Purkinje cell (primary cell): Measurements from ENCODE around the gene CISD1. TPM values are rescaled to one million over a fixed set of nuclear protein-coding genes. Genes with fewer than 3 reads are reported as not detected.

ENCODE experiments used
- polyA plus RNA-seq: library from polyadenylated mRNA; unstranded; fragments of >200 nt; fragmentation: Nextera tagmentation; gene quantifications from 2 replicates; pipeline ENCODE4 v1.2.1, GENCODE V29; 2014

CISD1 gene
- polyA plus RNA-seq: 730 and 889 TPM in 2 replicates

DNA sequence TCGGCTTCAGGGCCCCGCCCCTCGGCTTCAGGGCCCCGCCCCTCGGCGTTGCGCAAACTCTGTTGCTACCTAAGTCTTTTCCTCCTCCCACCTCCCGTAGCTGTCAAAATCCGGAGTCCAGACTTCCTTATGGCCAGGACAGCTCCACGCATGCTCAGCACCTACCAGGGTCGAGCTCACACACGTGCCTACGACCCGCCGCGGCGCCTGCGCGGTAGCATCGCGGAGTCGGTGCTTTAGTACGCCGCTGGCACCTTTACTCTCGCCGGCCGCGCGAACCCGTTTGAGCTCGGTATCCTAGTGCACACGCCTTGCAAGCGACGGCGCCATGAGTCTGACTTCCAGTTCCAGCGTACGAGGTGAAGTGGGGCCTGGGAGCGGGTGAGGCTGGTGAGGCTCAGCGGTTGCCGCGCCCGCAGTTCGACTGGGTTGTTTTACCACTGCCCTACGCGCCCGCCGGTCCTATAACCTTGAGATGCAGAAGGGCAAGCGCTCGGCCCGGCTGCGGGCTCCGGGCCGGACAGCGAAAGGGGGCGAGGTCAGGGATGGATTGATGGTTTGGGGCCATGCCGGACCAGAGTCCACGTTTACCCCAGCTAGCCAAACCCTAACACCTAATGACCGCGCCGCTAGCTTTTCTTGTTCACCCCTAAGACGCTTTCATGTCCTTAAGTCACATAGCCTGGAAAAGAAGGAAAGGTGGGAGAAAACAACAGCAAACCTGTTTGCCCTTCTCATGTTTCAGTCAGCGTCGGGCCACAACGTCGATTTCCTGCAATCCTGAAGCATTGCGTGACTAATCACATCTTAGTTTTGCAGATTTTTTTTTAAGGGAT is at the start of gene CISD1:
Gene CISD1, plus strand, starts transcription at position 217 of the 836 bp plus-strand sequence. Its CDS starts 112 bp downstream, at position 329.

DNA sequence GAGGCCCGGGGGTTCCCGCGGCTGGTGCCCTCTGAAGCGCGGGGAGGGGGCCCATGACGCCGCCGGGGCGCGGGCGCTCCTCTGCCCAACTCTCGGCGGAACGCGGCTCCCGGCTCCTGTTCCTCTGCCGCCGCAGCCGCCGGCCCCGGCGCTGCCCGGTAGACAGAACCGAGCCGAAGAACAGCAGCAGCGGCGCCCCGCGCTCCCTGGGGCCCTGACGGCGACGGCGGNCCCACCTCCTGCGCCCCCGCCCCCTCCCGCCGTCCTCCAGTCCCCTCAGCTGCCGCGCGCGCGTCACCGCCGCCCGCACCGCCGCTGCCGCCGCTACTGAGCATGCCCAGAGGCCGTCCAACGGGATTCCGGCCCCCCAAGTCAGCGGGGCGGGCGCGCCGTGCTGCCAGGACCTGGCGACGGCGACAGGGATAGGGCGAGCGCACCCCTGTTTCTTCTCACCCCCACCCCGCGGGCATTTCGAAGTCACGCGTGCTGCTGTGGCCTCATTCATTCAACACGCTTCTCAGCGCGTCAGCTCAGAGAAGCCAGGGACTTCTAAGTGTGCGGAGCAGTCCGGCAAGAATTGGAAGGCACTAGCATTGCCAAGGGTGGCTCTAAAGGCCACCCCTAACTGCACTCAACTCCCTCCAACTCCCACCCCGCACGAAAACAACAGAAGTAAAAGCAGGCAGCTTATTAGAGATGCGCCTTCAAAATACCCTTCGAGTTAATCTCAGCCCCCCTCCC is 1.1 kb upstream of the CISD1 start, which contains the start of gene IPMK:
Gene IPMK, minus strand, starts transcription at position 182 of the 741 bp plus-strand sequence. CDS start 283 bp downstream, outside the sequence.

DNA sequence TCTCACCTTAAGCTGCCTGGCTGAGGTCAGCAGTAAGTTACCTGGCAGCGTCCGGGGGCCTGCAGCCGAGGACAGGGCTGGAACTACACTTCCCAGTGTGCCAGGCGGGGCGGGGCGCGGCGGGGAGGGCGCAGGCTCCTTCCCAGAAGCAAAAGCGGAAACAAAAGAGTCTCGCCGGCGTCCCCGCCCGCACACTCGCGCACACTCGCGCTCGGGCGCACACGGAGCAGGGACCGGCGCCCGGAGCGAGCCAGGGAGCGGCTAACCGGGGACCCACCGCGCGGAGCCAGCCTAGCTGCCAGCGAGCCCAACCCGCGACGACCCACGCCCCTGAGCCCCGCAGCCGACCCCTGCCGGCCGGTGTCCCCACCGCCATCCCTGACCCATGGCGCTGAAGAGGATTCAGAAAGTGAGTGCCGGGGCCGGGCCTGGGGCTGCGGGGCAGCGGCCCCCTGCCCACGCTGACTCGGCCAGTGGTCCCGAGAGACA is 65.9 kb downstream of the CISD1 start, which contains the start of gene UBE2D1:
Gene UBE2D1, plus strand, starts transcription at position 190 of the 489 bp plus-strand sequence. Its CDS starts 196 bp downstream, at position 386.

Other genes starting within 250 kb of the CISD1 start
- gene IPMK, start 1.3 kb upstream of the CISD1 start, polyA plus RNA-seq: 2.8 and 4.3 TPM in 2 replicates
- 66.6 and 71.4 TPM in 2 replicates for gene UBE2D1, start 65.8 kb downstream of the CISD1 start, polyA plus RNA-seq
- 27.4 and 29.8 TPM in 2 replicates for gene TFAM, start 116.2 kb downstream of the CISD1 start, polyA plus RNA-seq
- not detected in 2 replicates for gene BICC1, start 243.7 kb downstream of the CISD1 start, polyA plus RNA-seq